NOMO-1 (cell line): ENCODE measurements around the gene ZNF614.
"Not testable (repeated sequence)": the region's sequence is repeated elsewhere in the genome, so short reads cannot be mapped to it uniquely, and the experiment has no call there.

Experiments used
- DNase-seq, 2 experiments: peaks; one replicate each; lab custom pipeline; 2025; ENCODE audit not compliant: unreplicated experiment in 2 of 2; lab: John Stamatoyannopoulos, UW

The ZNF614 gene

GRCh38 chr19:51993422-51993821 is 34.8 kb downstream of the ZNF614 start:
- no peak for DNase-seq

GRCh38 chr19:51986309-51987291 is 41.6 kb downstream of the ZNF614 start, which contains the start of gene ZNF350:
ZNF350 (minus strand) TSS chr19:51986840; CDS start chr19:51974360, 12,480 bp downstream.
- peak; percentile 96 to 98 for DNase-seq

GRCh38 chr19:51983361-51983760 is 44.8 kb downstream of the ZNF614 start:
- DNase-seq: no peak

- not testable (repeated sequence) for DNase-seq
Measured at GRCh38 chr19:51980926-51981325, 47.3 kb downstream of the ZNF614 start.

GRCh38 chr19:51980116-51980736 is 48.0 kb downstream of the ZNF614 start:
- DNase-seq: peak in 1 of 2 experiments; percentile 50

- DNase-seq: no peak
Measured at GRCh38 chr19:51978882-51979281, 49.3 kb downstream of the ZNF614 start.

- no peak for DNase-seq
Measured at GRCh38 chr19:51977346-51977745, 50.8 kb downstream of the ZNF614 start.

GRCh38 chr19:51976852-51977251 is 51.3 kb downstream of the ZNF614 start:
- DNase-seq: no peak

- DNase-seq: not testable (repeated sequence)
Measured at GRCh38 chr19:51975787-51976186, 52.4 kb downstream of the ZNF614 start.

- no peak for DNase-seq
Measured at GRCh38 chr19:51971624-51972023, 56.6 kb downstream of the ZNF614 start.

GRCh38 chr19:51970718-51971117 is 57.5 kb downstream of the ZNF614 start:
- DNase-seq: no peak

GRCh38 chr19:51965583-51965982 is 62.6 kb downstream of the ZNF614 start:
- no peak for DNase-seq
